Sigmoid colon (tissue), 7 donors: ENCODE measurements around the gene PCDHGA6. TPM values are rescaled to one million over a fixed set of nuclear protein-coding genes. Genes with fewer than 3 reads are reported as not detected.
A peak's percentile ranks its signal among the peaks of the same experiment; 100 is the strongest.
"Not testable (repeated sequence)": the region's sequence is repeated elsewhere in the genome, so short reads cannot be mapped to it uniquely, and the experiment has no call there.

ENCODE experiments used
- DNase-seq: peaks from one replicate; pipeline ENCODE4 v3.0.0-alpha.2; 2019
- H3K27ac ChIP-seq, 4 donors: fragments of 200-600 bp; sonication (generic); one replicate each; pipeline ENCODE4 v1.5.1; 2016 to 2019; ENCODE audit warnings: mild to moderate bottlenecking in 1 of 4
- H3K27me3 ChIP-seq, 3 donors: fragments of 200-600 bp; sonication (generic); one replicate each; pipeline ENCODE4 v1.5.1; 2019; ENCODE audit warnings: mild to moderate bottlenecking in 1 of 3
- H3K36me3 ChIP-seq, 4 donors: fragments of 200-600 bp; sonication (generic); one replicate each; pipeline ENCODE4 v1.5.1; 2016 to 2019
- H3K4me1 ChIP-seq, 4 donors: fragments of 200-600 bp; sonication (generic); one replicate each; pipeline ENCODE4 v1.5.1; 2017 to 2019
- H3K4me3 ChIP-seq, 4 donors: fragments of 200-600 bp; sonication (generic); one replicate each; pipeline ENCODE4 v1.5.1; 2017 to 2019; ENCODE audit warnings: mild to moderate bottlenecking in 2 of 4, moderate library complexity in 1 of 4
- H3K9me3 ChIP-seq, 4 donors: fragments of 200-600 bp in 3 of 4; sonication (generic) in 3 of 4; one replicate each; pipeline versions ENCODE4 v1.5.1 to v1.6.1; 2013 to 2019
- EP300 ChIP-seq, 4 donors: sonication (generic); formaldehyde crosslinking; IDR thresholded peaks; one replicate each; pipeline ENCODE4 v1.6.1; 2017; ENCODE audit warnings: antibody characterized with exemption in 4 of 4
- POLR2A ChIP-seq, 2 donors: fragments of 450-650 bp; IDR thresholded peaks; one replicate each; pipeline ENCODE4 v1.6.1; 2016; ENCODE audit warnings: antibody characterized with exemption in 2 of 2, mild to moderate bottlenecking in 2 of 2, moderate library complexity in 2 of 2
- POLR2AphosphoS5 ChIP-seq, 4 donors: sonication (generic); formaldehyde crosslinking; IDR thresholded peaks; one replicate each; pipeline ENCODE4 v1.6.1; 2017; ENCODE audit warnings: antibody characterized with exemption in 4 of 4
- WGBS, 2 donors: extraction: QIAGEN DNeasy Blood & Tissue Kit; methylation state at CpG; one replicate each; pipeline ENCODE4 v1.1.7; 2013; 5-methylcytosine and 5-hydroxymethylcytosine counted together
- intact Hi-C: fragments of 100-400 bp; cut with DNase I; formaldehyde crosslinking; loops from one replicate; pipeline ENCODE4 v1.15.1; 2023
- polyA plus RNA-seq, 3 donors: library from polyadenylated mRNA; stranded (reverse); fragments of 200-250 nt; gene quantifications; one replicate each; pipeline ENCODE4 v1.2.3, GENCODE V29; 2013
- total RNA-seq, 4 donors: library from RNA; depleted of rRNA; stranded (reverse); fragments of >200 nt; gene quantifications; one replicate each; pipeline ENCODE4 v1.1.0, GENCODE V29; 2016
- TF ChIP-seq, protein P1 (sequence below), 4 experiments: fragments of 450-650 bp in 3 of 4; fragments of 200-600 bp in 1 of 4; IDR thresholded peaks; one replicate each; pipeline ENCODE4 v1.5.1; 2016 to 2019; ENCODE audit warnings: antibody characterized with exemption in 4 of 4, mild to moderate bottlenecking in 3 of 4, moderate library complexity in 2 of 4
- donor health status: healthy with polysubstance abuse.
- donor health status: Bipolar disorder and iron deficiency.
- donor health status: healthy.

The PCDHGA6 gene
- total and polyA plus RNA-seq, 7 donors: 0.85 to 13.6 (median 5.8) TPM; not detected in 2

DNA sequence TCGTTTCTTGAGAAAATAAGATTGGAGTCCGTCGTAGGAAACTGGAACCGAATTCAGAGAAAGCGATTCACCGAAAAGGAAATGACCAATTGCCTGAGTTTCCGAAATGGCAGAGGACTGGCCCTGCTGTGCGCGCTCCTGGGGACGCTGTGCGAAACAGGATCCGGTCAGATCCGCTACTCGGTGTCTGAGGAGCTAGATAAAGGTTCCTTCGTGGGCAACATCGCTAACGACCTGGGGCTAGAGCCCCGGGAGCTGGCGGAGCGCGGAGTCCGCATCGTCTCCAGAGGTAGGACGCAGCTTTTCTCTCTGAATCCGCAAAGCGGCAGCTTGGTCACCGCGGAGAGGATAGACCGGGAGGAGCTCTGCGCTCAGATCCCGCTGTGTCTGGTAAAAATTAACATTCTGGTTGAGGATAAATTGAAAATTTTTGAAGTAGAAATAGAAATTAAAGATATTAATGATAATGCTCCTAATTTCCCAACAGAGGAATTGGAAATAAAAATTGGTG is 29.7 kb upstream of the PCDHGA6 start:
- intact Hi-C loops: no loop called here
- Histone ChIP-seq H3K4me3 (peak overlapping the region in 2 of 4 donors; percentile 13 to 22), H3K36me3 (no peaks in the 10 kb centered on the region), H3K4me1 (no peaks in the 10 kb centered on the region), H3K27ac (no peak overlapping the region), H3K27me3 (peaks cover 0 to 43% (median 0%) of the 10 kb centered on the region in 3 donors), H3K9me3 (peaks cover 26 to 86% (median 51%) of the 10 kb centered on the region in 4 donors)
- DNase-seq: no peak
- TF ChIP-seq, protein P1, sequence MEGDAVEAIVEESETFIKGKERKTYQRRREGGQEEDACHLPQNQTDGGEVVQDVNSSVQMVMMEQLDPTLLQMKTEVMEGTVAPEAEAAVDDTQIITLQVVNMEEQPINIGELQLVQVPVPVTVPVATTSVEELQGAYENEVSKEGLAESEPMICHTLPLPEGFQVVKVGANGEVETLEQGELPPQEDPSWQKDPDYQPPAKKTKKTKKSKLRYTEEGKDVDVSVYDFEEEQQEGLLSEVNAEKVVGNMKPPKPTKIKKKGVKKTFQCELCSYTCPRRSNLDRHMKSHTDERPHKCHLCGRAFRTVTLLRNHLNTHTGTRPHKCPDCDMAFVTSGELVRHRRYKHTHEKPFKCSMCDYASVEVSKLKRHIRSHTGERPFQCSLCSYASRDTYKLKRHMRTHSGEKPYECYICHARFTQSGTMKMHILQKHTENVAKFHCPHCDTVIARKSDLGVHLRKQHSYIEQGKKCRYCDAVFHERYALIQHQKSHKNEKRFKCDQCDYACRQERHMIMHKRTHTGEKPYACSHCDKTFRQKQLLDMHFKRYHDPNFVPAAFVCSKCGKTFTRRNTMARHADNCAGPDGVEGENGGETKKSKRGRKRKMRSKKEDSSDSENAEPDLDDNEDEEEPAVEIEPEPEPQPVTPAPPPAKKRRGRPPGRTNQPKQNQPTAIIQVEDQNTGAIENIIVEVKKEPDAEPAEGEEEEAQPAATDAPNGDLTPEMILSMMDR (IDR thresholded peaks at IDR 0.05): no peak
- TF ChIP-seq POLR2A (IDR thresholded peaks at IDR 0.05) (no peak), POLR2AphosphoS5 (IDR thresholded peaks at IDR 0.05) (no peak), EP300 (IDR thresholded peaks at IDR 0.05) (no peak)
- WGBS, 2 donors: 36 to 60% methylated on average over 31 of the region's 31 CpGs

DNA sequence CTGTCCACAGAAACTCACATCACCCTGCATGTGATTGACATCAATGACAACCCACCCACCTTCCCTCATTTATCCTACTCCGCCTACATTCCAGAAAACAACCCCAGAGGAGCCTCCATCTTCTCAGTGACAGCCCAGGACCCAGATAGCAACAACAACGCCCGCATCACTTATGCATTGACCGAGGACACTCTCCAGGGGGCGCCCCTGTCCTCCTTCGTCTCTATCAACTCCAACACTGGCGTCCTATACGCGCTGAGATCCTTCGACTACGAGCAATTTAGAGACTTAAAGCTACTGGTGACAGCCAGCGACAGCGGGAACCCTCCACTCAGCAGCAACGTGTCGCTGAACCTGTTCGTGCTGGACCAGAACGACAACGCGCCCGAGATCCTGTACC is 28.4 kb upstream of the PCDHGA6 start:
- peaks cover 0 to 51% (median 0%) of the 10 kb centered on the region in 3 donors for H3K27me3 ChIP-seq
- H3K4me3 ChIP-seq: no peak overlapping the region
- 43 to 62% methylated on average over 20 of the region's 20 CpGs for WGBS, 2 donors
- TF ChIP-seq, protein P1 (IDR thresholded peaks at IDR 0.05): no peak
- TF ChIP-seq EP300 (IDR thresholded peaks at IDR 0.05) (no peak), POLR2A (IDR thresholded peaks at IDR 0.05) (no peak)
- no peak overlapping the region for H3K27ac ChIP-seq
- no peaks in the 10 kb centered on the region for H3K36me3 ChIP-seq
- no peaks in the 10 kb centered on the region for H3K4me1 ChIP-seq
- intact Hi-C loops: no loop called here
- H3K9me3 ChIP-seq: peaks cover 14 to 79% (median 43%) of the 10 kb centered on the region in 4 donors
- DNase-seq: no peak

DNA sequence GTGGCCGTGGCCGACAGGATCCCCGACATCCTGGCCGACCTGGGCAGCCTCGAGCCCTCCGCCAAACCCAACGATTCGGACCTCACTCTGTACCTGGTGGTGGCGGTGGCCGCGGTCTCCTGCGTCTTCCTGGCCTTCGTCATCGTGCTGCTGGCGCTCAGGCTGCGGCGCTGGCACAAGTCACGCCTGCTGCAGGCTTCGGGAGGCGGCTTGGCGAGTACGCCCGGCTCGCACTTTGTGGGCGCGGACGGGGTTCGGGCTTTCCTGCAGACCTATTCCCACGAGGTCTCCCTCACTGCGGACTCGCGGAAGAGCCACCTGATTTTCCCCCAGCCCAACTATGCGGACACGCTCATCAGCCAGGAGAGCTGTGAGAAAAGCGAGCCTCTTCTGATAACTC is 27.7 kb upstream of the PCDHGA6 start:
- intact Hi-C loops, DNase-seq, H3K4me1 ChIP-seq, H3K4me3 ChIP-seq, H3K27ac ChIP-seq, H3K36me3 ChIP-seq: not testable (repeated sequence)
- Histone ChIP-seq H3K27me3 (peaks cover 0 to 58% (median 0%) of the 10 kb centered on the region in 3 donors), H3K9me3 (peaks cover 8 to 79% (median 46%) of the 10 kb centered on the region in 4 donors)
- WGBS, 2 donors: 48 to 70% methylated on average over 27 to 28 of the region's 35 CpGs

DNA sequence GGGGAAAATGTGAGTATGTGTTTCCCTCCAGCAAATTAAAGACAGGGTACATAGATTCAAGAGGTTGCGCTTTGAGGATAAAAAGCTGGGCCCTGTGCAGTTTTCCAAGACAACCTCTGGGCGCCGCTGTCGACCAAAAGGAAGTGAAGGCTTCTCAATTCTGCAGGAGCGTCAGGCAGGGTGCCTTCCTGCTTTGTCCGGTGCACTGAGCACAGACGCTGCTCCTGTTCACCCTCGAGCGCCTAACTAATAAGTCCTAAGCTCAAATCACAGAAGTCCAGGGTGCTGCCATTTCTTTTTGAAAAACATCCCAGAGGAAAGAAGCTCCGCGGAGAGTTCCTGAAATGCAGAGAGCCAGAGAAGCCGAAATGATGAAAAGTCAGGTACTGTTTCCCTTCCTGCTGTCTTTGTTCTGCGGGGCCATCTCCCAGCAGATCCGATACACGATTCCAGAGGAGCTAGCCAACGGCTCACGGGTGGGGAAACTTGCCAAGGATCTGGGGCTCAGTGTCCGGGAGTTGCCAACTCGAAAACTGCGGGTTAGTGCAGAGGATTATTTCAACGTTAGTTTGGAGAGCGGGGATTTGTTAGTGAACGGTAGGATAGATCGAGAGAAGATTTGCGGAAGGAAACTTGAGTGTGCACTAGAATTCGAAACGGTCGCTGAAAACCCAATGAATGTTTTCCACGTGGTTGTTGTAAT is 23.6 kb upstream of the PCDHGA6 start, which contains the start of gene PCDHGB1:
TSS of gene PCDHGB1 (plus strand) at position 183 of the 703 bp plus-strand sequence. CDS start at position 345, 162 bp downstream.
- TF ChIP-seq, protein P1 (IDR thresholded peaks at IDR 0.05): peak in 1 of 4 experiments; percentile 27
- TF ChIP-seq POLR2AphosphoS5 (IDR thresholded peaks at IDR 0.05) (no peak), POLR2A (IDR thresholded peaks at IDR 0.05) (no peak), EP300 (IDR thresholded peaks at IDR 0.05) (no peak)
- no peak for DNase-seq
- Histone ChIP-seq H3K9me3 (peaks cover 15 to 70% (median 44%) of the 10 kb centered on the region in 4 donors), H3K27me3 (peaks cover 0 to 50% (median 0%) of the 10 kb centered on the region in 3 donors), H3K27ac (no peak within 1 kb of the TSS), H3K36me3 (no peaks in the 10 kb centered on the region), H3K4me3 (peak within 1 kb of the TSS in 3 of 4 donors; percentile 9 to 37 (median 20)), H3K4me1 (no peaks in the 10 kb centered on the region)
- intact Hi-C loops: no loop called here
- WGBS, 2 donors: 30 to 39% methylated on average over 29 of the region's 29 CpGs

DNA sequence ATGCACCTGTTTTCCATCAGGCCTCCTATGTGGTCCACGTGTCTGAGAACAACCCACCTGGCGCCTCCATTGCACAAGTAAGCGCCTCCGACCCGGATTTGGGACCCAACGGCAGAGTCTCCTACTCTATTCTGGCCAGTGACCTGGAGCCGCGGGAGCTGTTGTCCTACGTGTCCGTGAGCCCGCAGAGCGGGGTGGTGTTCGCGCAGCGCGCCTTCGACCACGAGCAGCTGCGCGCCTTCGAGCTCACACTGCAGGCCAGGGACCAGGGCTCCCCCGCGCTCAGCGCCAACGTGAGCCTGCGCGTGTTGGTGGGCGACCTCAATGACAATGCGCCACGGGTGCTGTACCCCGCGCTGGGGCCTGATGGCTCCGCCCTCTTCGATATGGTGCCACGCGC is 22.1 kb upstream of the PCDHGA6 start:
- intact Hi-C loops: no loop called here
- 43 to 73% methylated on average over 32 to 36 of the region's 36 CpGs for WGBS, 2 donors
- Histone ChIP-seq H3K4me3 (no peak overlapping the region), H3K9me3 (peaks cover 19 to 72% (median 50%) of the 10 kb centered on the region in 4 donors), H3K36me3 (no peaks in the 10 kb centered on the region), H3K4me1 (no peaks in the 10 kb centered on the region), H3K27ac (no peak overlapping the region), H3K27me3 (peaks cover 0 to 42% (median 0%) of the 10 kb centered on the region in 3 donors)
- TF ChIP-seq EP300 (IDR thresholded peaks at IDR 0.05): no peak
- no peak for TF ChIP-seq POLR2AphosphoS5 (IDR thresholded peaks at IDR 0.05)
- no peak for TF ChIP-seq POLR2A (IDR thresholded peaks at IDR 0.05)
- TF ChIP-seq, protein P1 (IDR thresholded peaks at IDR 0.05): no peak
- no peak for DNase-seq
